ENCODE data around the gene GRM4.

- TF ChIP-seq POLR2AphosphoS5 (IDR thresholded peaks at IDR 0.05; ENCODE audit: borderline replicate concordance, low read depth, low read length) (no peak), EZH2 (IDR thresholded peaks at IDR 0.05) (no peak)
These were observed 50.1 kb downstream of the GRM4 start for GRCh38 chr6:34095741-34096140.

Measured in SK-N-MC (cell line).